HCT116 (cell line): ENCODE results near the gene CFDP1. TPM values are rescaled to one million over a fixed set of nuclear protein-coding genes. Genes with fewer than 3 reads are reported as not detected.

Experiments
- ATAC-seq: fragments of 200-7000 bp; cut with Tn5 transposase; 2 replicates; pipeline ENCODE4 v1.9.1; 2020; ENCODE audit warnings: mild to moderate bottlenecking, moderate library complexity
- BruUV-seq: library from RNA; stranded (reverse); fragments of 400-500 nt; replicated peaks from 2 replicates; lab custom pipeline; 2021; lab: Mats Ljungman, UMichigan
- CTCF ChIA-PET: fragments of 300-600 bp; sonication (Branson Sonifier 250); formaldehyde crosslinking; loops from one replicate; lab custom pipeline; 2021; ENCODE audit warnings: antibody characterized with exemption; lab: Charles Lee
- POLR2A ChIA-PET: fragments of 300-600, 350-600 bp; sonication (Branson Sonifier 250); formaldehyde crosslinking; loops from one replicate; lab custom pipeline; 2021; ENCODE audit warnings: antibody characterized with exemption; lab: Charles Lee
- RAD21 ChIA-PET, 2 experiments: fragments of 300-600 bp; sonication (Branson Sonifier 250); formaldehyde crosslinking; loops; one replicate each; lab custom pipeline; 2023; ENCODE audit warnings: low total read pairs in 2 of 2; ENCODE audit not compliant: uncharacterized antibody in 2 of 2, unreplicated experiment in 2 of 2, low non-redundant PET in 1 of 2; lab: Charles Lee
- DNase-seq: peaks from one replicate; pipeline ENCODE4 v3.0.0-alpha.2; 2010; ENCODE audit warnings: low read depth, low spot score
- H2AFZ ChIP-seq: fragments of 200-600 bp; shearing (Covaris generic), sonication (generic); 2 replicates; pipeline ENCODE4 v1.6.1; 2017; ENCODE audit warnings: low read depth, mixed run types, mixed read lengths, antibody characterized with exemption, low read length; ENCODE audit not compliant: poor library complexity, severe bottlenecking
- H3K27ac ChIP-seq: 2 replicates; pipeline ENCODE4 v1.5.1; 2012; ENCODE audit warnings: low read depth, low read length
- H3K27me3 ChIP-seq: fragments of 200-600 bp; sonication (generic); 2 replicates; pipeline ENCODE4 v1.6.1; 2016; ENCODE audit warnings: mixed run types, low read length, mixed read lengths; ENCODE audit not compliant: insufficient read depth
- H3K36me3 ChIP-seq, 2 experiments: fragments of 200-500 bp in 1 of 2; fragments of 200-600 bp in 1 of 2; sonication (Bioruptor generic) in 1 of 2; sonication (generic) in 1 of 2; 2 replicates each; pipeline versions ENCODE4 v1.5.1 to v1.6.1; 2014 to 2016; ENCODE audit warnings: low read length in 2 of 2, inconsistent platforms in 1 of 2, mixed read lengths in 1 of 2, mixed run types in 1 of 2; ENCODE audit not compliant: insufficient read depth in 2 of 2, control insufficient read depth in 1 of 2
- H3K4me1 ChIP-seq, 2 experiments: fragments of 200-600 bp in 1 of 2; sonication (generic) in 1 of 2; 2 replicates each; pipeline versions ENCODE4 v1.5.1 to v1.6.1; 2012 to 2017; ENCODE audit warnings: low read length in 2 of 2, inconsistent platforms in 1 of 2, mild to moderate bottlenecking in 1 of 2, mixed read lengths in 1 of 2, mixed run types in 1 of 2, moderate library complexity in 1 of 2; ENCODE audit not compliant: insufficient read depth in 2 of 2, control insufficient read depth in 1 of 2
- H3K4me2 ChIP-seq: fragments of 200-600 bp; sonication (generic); 2 replicates; pipeline ENCODE4 v1.6.1; 2017; ENCODE audit warnings: mixed run types, low read length, mixed read lengths
- H3K4me3 ChIP-seq, 2 experiments: fragments of 200-600 bp in 1 of 2; sonication (generic) in 1 of 2; replicated peaks in 1 of 2; 2 replicates each; pipeline ENCODE4 v1.5.1; 2011 to 2016; ENCODE audit warnings: low read length in 2 of 2, control low read depth in 1 of 2, low read depth in 1 of 2, mild to moderate bottlenecking in 1 of 2, mixed read lengths in 1 of 2, mixed run types in 1 of 2
- H3K79me2 ChIP-seq: fragments of 200-600 bp; sonication (generic); 2 replicates; pipeline ENCODE4 v1.6.1; 2017; ENCODE audit warnings: mild to moderate bottlenecking, mixed run types, low read length, moderate library complexity, mixed read lengths; ENCODE audit not compliant: insufficient read depth
- H3K9ac ChIP-seq: fragments of 200-600 bp; sonication (generic); 2 replicates; pipeline ENCODE4 v1.6.1; 2016; ENCODE audit warnings: low read length, mixed read lengths
- H3K9me2 ChIP-seq: fragments of 200-600 bp; sonication (generic), shearing (Covaris generic); 2 replicates; pipeline ENCODE4 v1.6.1; 2017; ENCODE audit warnings: mixed run types, mild to moderate bottlenecking, moderate library complexity; ENCODE audit not compliant: insufficient read depth
- H3K9me3 ChIP-seq, 2 experiments: fragments of 200-500 bp in 1 of 2; fragments of 200-600 bp in 1 of 2; sonication (Bioruptor generic) in 1 of 2; sonication (generic) in 1 of 2; 2 replicates each; pipeline ENCODE4 v1.6.1; 2014 to 2017; ENCODE audit warnings: low read length in 2 of 2, mixed read lengths in 2 of 2, inconsistent platforms in 1 of 2, low read depth in 1 of 2, mild to moderate bottlenecking in 1 of 2, mixed run types in 1 of 2, moderate library complexity in 1 of 2; ENCODE audit not compliant: control insufficient read depth in 1 of 2, insufficient read depth in 1 of 2
- H4K20me1 ChIP-seq: fragments of 200-600 bp; sonication (generic), shearing (Covaris generic); 2 replicates; pipeline ENCODE4 v1.6.1; 2017; ENCODE audit warnings: mixed run types, mild to moderate bottlenecking, moderate library complexity; ENCODE audit not compliant: insufficient read depth
- CEBPB ChIP-seq: IDR thresholded peaks from 2 replicates; pipeline ENCODE4 v1.6.1; 2012; ENCODE audit warnings: low read depth
- CTCF ChIP-seq, 3 experiments: fragments of 200-600 bp in 1 of 3; sonication (generic) in 1 of 3; IDR thresholded peaks in 2 of 3; conservative IDR thresholded peaks in 1 of 3; 2 replicates each; pipeline ENCODE4 v1.5.1; 2012 to 2017; ENCODE audit warnings: low read depth in 2 of 3, low read length in 2 of 3, antibody characterized with exemption in 1 of 3, borderline replicate concordance in 1 of 3, control low read depth in 1 of 3, mild to moderate bottlenecking in 1 of 3, mixed read lengths in 1 of 3, mixed run types in 1 of 3, moderate library complexity in 1 of 3; ENCODE audit not compliant: insufficient read depth in 1 of 3
- intact Hi-C: fragments of 100-400 bp; cut with micrococcal nuclease; formaldehyde crosslinking; loops from 2 replicates; pipeline ENCODE4 v1.10.0; 2022
- total RNA-seq: library from RNA; stranded (reverse); gene quantifications from one replicate; pipeline ENCODE4 v1.2.1, GENCODE V29; 2021; ENCODE audit not compliant: unreplicated experiment

Gene CFDP1
- total RNA-seq, 1 experiment from 2014 or later, result 45.3 TPM

DNA sequence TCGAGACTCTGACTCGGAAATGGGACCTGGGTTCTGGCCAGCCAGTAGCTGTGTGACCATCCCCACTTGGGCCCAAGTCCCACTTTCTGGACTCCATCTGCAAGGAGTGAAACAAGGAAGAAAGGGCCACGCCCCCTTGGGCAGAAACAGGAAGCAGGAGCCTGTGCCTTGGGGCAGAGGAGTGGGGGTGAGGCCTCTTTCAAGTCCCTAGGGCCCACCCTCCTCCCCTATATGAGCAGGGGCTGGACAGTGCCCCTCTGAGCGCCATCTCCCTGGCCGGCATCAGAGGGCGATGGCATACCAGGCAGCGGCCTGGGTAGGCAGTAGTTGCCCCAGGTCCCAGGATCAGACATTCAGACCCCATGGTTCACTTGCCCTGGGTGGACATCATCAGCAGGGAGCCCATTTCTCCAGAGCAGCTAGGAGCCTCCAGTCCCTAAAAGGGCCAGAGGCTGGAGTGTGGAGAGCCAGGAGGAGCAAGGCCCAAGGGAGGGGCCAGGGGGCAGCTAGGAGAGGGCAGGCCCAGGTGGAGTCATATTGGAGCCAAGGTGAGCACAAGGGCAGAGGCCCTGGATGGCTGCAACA lies 189.0 kb downstream of the CFDP1 start:
- ChIA-PET RAD21 (interaction anchor here (1.1 to 1.8 kb wide), 2 partner anchors 61 to 141 kb away, joined by 3 to 4 read pairs; no protein-coding TSS in a partner anchor), POLR2A (interaction anchor here (1.1 to 2.0 kb wide), 2 partner anchors 10 to 61 kb away, joined by 3 to 10 read pairs; no protein-coding TSS in a partner anchor), CTCF (interaction anchor here (0.7 to 1.9 kb wide), 3 partner anchors 10 to 148 kb away, joined by 3 to 12 read pairs (median 3); no protein-coding TSS in a partner anchor)
- DNase-seq (no peak), ATAC-seq (peak; percentile 22)
- no peak overlapping the region for H2AFZ ChIP-seq
- H3K9ac ChIP-seq, result peak overlapping the region; percentile 67
- intact Hi-C loops, result no loop called here
- TF ChIP-seq CTCF (IDR thresholded peaks at IDR 0.05 in 2 of 3, conservative IDR thresholded peaks at IDR 0.05 in 1 of 3; ENCODE audit: borderline replicate concordance in 1 of 3, insufficient read depth in 1 of 3, low read depth in 2 of 3, low read length in 2 of 3), result peak in 2 of 3 experiments; percentile 12 to 24; a peak in 1 of 6 replicates
- no peak for TF ChIP-seq CEBPB
- H3K9me3 ChIP-seq, result no peaks in the 10 kb centered on the region
- H3K4me1 ChIP-seq, result peaks cover 67 to 69% of the 10 kb centered on the region in 2 experiments
- H3K27me3 ChIP-seq, result no peaks in the 10 kb centered on the region
- peak overlapping the region; percentile 64 for H3K4me2 ChIP-seq
- no peaks in the 10 kb centered on the region for H4K20me1 ChIP-seq
- peak overlapping the region; percentile 97 for H3K27ac ChIP-seq
- peaks cover 6 to 12% of the 10 kb centered on the region in 2 experiments; a peak in 2 of 4 replicates for H3K36me3 ChIP-seq
- H3K79me2 ChIP-seq, result peaks cover 85% of the 10 kb centered on the region
- peak overlapping the region in 1 of 2 experiments; percentile 30; a peak in 2 of 4 replicates for H3K4me3 ChIP-seq
- H3K9me2 ChIP-seq, result no peaks in the 10 kb centered on the region
- BruUV-seq, result no TSS peak

Other genes with a start within 250 kb of the CFDP1 start
- 10.0 TPM for gene CTRB2, start 226.3 kb downstream of the CFDP1 start, total RNA-seq
- gene CTRB1, start 214.5 kb downstream of the CFDP1 start, total RNA-seq, result 5.6 TPM
- gene BCAR1, start 181.9 kb downstream of the CFDP1 start, total RNA-seq, result 49.6 TPM
- 34.5 TPM for gene TMEM170A, start 31.2 kb upstream of the CFDP1 start, total RNA-seq
- 17.9 TPM for gene CHST6, start 61.9 kb upstream of the CFDP1 start, total RNA-seq
- 0.32 TPM for gene CHST5, start 102.6 kb upstream of the CFDP1 start, total RNA-seq
- 9.7 TPM for gene TMEM231, start 122.7 kb upstream of the CFDP1 start, total RNA-seq
- 76.9 TPM for gene GABARAPL2, start 132.9 kb upstream of the CFDP1 start, total RNA-seq
- 44.2 TPM for gene ADAT1, start 189.8 kb upstream of the CFDP1 start, total RNA-seq
- gene KARS1, start 214.2 kb upstream of the CFDP1 start, total RNA-seq, result 196 TPM
- 36.4 TPM for gene TERF2IP, start 214.3 kb upstream of the CFDP1 start, total RNA-seq
- gene CPHXL2, start 243.5 kb upstream of the CFDP1 start, total RNA-seq, result not detected